RCC 7860 (cell line): ENCODE results near the gene ZFP92.

Experiments used
- DNase-seq: peaks from one replicate; pipeline ENCODE4 v3.0.0-alpha.2; 2015; ENCODE audit warnings: low spot score
- FAIRE-seq: peaks from 2 replicates; lab custom pipeline; 2012; peaks lifted over from hg19 to GRCh38; lab: Jason Lieb, UNC

Gene ZFP92

GRCh38 chrX:153406903-153407302, 4.4 kb upstream of the ZFP92 start:
- FAIRE-seq (no peak), DNase-seq (no peak)

GRCh38 chrX:153407736-153408135, 3.5 kb upstream of the ZFP92 start:
- FAIRE-seq (no peak), DNase-seq (no peak)

GRCh38 chrX:153408221-153408721, 3.0 kb upstream of the ZFP92 start:
- FAIRE-seq (no peak), DNase-seq (no peak)

GRCh38 chrX:153408871-153409351, 2.4 kb upstream of the ZFP92 start:
- DNase-seq (no peak), FAIRE-seq (no peak)

GRCh38 chrX:153409414-153410101, 1.7 kb upstream of the ZFP92 start:
- FAIRE-seq, result no peak
- no peak for DNase-seq

GRCh38 chrX:153410373-153410772, 899 bp upstream of the ZFP92 start:
- DNase-seq, result no peak
- FAIRE-seq, result no peak

- FAIRE-seq, result no peak
- DNase-seq, result no peak
These were observed 401 bp upstream of the ZFP92 start for GRCh38 chrX:153410888-153411254.

GRCh38 chrX:153411988-153412574, 809 bp downstream of the ZFP92 start:
- FAIRE-seq, result no peak
- no peak for DNase-seq

- DNase-seq, result no peak
- FAIRE-seq, result no peak
These were observed 1.8 kb downstream of the ZFP92 start for GRCh38 chrX:153412746-153413720.

GRCh38 chrX:153413731-153414130, 2.5 kb downstream of the ZFP92 start:
- DNase-seq (no peak), FAIRE-seq (no peak)

- FAIRE-seq (no peak), DNase-seq (no peak)
These were observed 3.7 kb downstream of the ZFP92 start for GRCh38 chrX:153414856-153415510.

- FAIRE-seq (no peak), DNase-seq (no peak)
These were observed 5.6 kb downstream of the ZFP92 start for GRCh38 chrX:153416781-153417450.

- DNase-seq (no peak), FAIRE-seq (no peak)
These were observed 6.4 kb downstream of the ZFP92 start for GRCh38 chrX:153417637-153418036.

- FAIRE-seq (no peak), DNase-seq (no peak)
These were observed 9.8 kb downstream of the ZFP92 start for GRCh38 chrX:153420851-153421599.

GRCh38 chrX:153421856-153422255, 10.6 kb downstream of the ZFP92 start:
- DNase-seq (no peak), FAIRE-seq (no peak)

GRCh38 chrX:153423652-153424051, 12.4 kb downstream of the ZFP92 start:
- DNase-seq (no peak), FAIRE-seq (no peak)

- DNase-seq (no peak), FAIRE-seq (no peak)
These were observed 14.9 kb downstream of the ZFP92 start for GRCh38 chrX:153426204-153426603.

GRCh38 chrX:153430796-153431195, 19.5 kb downstream of the ZFP92 start:
- DNase-seq (no peak), FAIRE-seq (no peak)

GRCh38 chrX:153433161-153433680, 21.9 kb downstream of the ZFP92 start:
- DNase-seq (no peak), FAIRE-seq (no peak)
